Thymus (tissue), 11 donors: ENCODE results near the gene TOM1L2. TPM values are rescaled to one million over a fixed set of nuclear protein-coding genes. Genes with fewer than 3 reads are reported as not detected.
A peak's percentile ranks its signal among the peaks of the same experiment; 100 is the strongest.

ENCODE experiments used
- DNase-seq, 9 donors: peaks; one replicate each; pipeline ENCODE4 v3.0.0-alpha.2; 2013; ENCODE audit warnings: low spot score in 9 of 9, low read depth in 6 of 9, missing footprints in 1 of 9
- H3K27ac ChIP-seq, 2 donors: one replicate each; pipeline ENCODE4 v1.5.1; 2013; ENCODE audit warnings: control low read depth in 1 of 2, low read depth in 1 of 2, low read length in 1 of 2, mild to moderate bottlenecking in 1 of 2, moderate library complexity in 1 of 2
- H3K27me3 ChIP-seq, 2 donors: one replicate each; pipeline ENCODE4 v1.5.1; 2013; ENCODE audit warnings: low read length in 1 of 2; ENCODE audit not compliant: control insufficient read depth in 2 of 2, insufficient read depth in 1 of 2
- H3K36me3 ChIP-seq, 2 donors: one replicate each; pipeline ENCODE4 v1.5.1; 2013; ENCODE audit warnings: low read length in 1 of 2, mild to moderate bottlenecking in 1 of 2, moderate library complexity in 1 of 2; ENCODE audit not compliant: control insufficient read depth in 2 of 2, insufficient read depth in 2 of 2
- H3K4me1 ChIP-seq, 2 donors: one replicate each; pipeline ENCODE4 v1.5.1; 2013; ENCODE audit warnings: low read length in 2 of 2; ENCODE audit not compliant: control insufficient read depth in 2 of 2, insufficient read depth in 2 of 2
- H3K4me3 ChIP-seq, 2 donors: one replicate each; pipeline ENCODE4 v1.5.1; 2013; ENCODE audit warnings: low read length in 2 of 2, control low read depth in 1 of 2, mild to moderate bottlenecking in 1 of 2
- H3K9me3 ChIP-seq, 2 donors: one replicate each; pipeline ENCODE4 v1.5.1; 2013; ENCODE audit warnings: low read length in 1 of 2, mild to moderate bottlenecking in 1 of 2; ENCODE audit not compliant: control insufficient read depth in 2 of 2, insufficient read depth in 1 of 2
- WGBS: extraction: QIAGEN DNeasy Blood & Tissue Kit; methylation state at CpG from one replicate; pipeline ENCODE4 v1.1.7; 2013; 5-methylcytosine and 5-hydroxymethylcytosine counted together
- polyA plus RNA-seq: library from polyadenylated mRNA; stranded (reverse); fragments of 200-250 nt; gene quantifications from one replicate; pipeline ENCODE4 v1.2.3, GENCODE V29; 2013
- total RNA-seq: library from RNA; stranded (reverse); fragments of 120-200 nt; gene quantifications from one replicate; pipeline ENCODE4 v1.2.4, GENCODE V29; 2013
- donor health status: healthy.

The TOM1L2 gene
- total and polyA plus RNA-seq, 2 donors: 6.6 to 17.5 TPM

DNA sequence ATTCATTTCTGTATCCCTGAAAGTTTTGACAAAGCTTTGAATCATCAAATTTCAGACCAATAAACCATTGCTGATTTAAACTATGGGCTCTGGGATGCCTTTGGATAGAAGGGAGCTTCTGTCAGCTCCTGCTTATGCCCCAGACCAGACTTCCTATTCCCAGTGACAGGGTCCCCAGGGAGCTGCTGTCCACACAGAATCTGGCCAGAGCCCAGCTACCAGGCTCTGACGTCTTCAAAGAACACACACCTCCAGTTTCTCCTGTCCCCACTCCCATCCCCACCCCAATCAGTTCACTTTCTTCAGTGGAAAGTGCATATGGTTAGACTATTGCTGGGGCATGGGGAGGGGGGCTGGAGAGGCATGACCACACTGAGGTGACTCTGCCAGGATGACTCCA is 83.8 kb downstream of the TOM1L2 start:
- peaks cover 0 to 5% of the 10 kb centered on the region in 2 donors for H3K27me3 ChIP-seq
- no peak overlapping the region for H3K4me3 ChIP-seq
- DNase-seq: no peak
- no peak overlapping the region for H3K27ac ChIP-seq
- WGBS: 90% methylated on average over 1 of the region's 1 CpG
- no peaks in the 10 kb centered on the region for H3K9me3 ChIP-seq
- H3K36me3 ChIP-seq: peaks cover 6 to 22% of the 10 kb centered on the region in 2 donors
- peaks cover 37 to 45% of the 10 kb centered on the region in 2 donors for H3K4me1 ChIP-seq

DNA sequence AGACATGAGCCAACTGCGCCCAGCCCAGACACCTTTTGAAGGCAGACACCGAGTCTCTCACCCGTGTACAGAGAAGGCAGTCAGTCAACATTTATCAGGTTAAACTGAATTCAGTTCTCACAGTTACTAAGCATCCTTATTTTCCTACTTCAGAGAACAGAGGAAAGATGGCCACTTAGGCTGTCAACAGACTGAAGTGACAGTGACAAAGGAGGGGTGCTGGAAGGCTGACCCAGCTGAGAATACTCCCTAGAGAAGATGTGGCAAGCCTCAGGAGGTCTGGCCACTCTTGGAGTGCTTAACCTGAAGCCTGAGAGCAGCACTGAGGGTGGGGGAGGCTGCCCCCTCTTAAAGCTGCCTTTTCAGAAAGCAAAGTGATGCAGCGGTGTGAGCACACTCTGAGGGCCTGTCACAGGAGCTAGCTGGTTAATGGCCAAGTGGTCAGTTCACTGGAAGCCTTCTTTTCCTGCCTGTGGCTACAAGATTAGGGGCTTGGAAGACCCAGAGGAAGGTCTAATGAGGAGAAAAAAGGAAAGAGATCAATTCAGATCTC is 84.4 kb downstream of the TOM1L2 start:
- Histone ChIP-seq H3K27me3 (peaks cover 0 to 5% of the 10 kb centered on the region in 2 donors), H3K4me3 (no peak overlapping the region), H3K36me3 (peaks cover 4 to 19% of the 10 kb centered on the region in 2 donors), H3K4me1 (peaks cover 33 to 41% of the 10 kb centered on the region in 2 donors), H3K27ac (no peak overlapping the region), H3K9me3 (no peaks in the 10 kb centered on the region)
- no peak for DNase-seq
- 98% methylated on average over 4 of the region's 4 CpGs for WGBS

DNA sequence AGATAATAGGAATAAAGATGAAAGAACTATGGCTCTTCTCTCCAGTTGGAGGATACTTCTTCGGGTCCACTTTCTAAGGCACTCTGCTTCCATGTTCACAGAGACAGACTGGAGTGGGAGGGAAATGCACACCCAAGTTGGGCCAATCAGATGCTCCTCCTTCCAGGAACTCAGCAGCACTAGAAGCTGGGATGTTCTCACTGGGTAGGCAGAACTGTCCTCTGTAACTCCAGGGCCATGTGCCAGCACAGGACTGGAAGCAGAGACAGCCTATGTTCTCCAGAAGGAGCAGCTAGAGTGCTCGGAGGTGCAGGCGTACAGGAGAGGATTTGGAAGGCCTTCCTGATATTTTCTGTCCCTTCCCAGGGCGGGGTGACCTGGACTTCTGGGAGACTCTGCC is 85.5 kb downstream of the TOM1L2 start:
- no peak overlapping the region for H3K27ac ChIP-seq
- H3K4me1 ChIP-seq: peaks cover 24 to 30% of the 10 kb centered on the region in 2 donors
- H3K27me3 ChIP-seq: peaks cover 0 to 5% of the 10 kb centered on the region in 2 donors
- H3K9me3 ChIP-seq: no peaks in the 10 kb centered on the region
- no peak overlapping the region for H3K4me3 ChIP-seq
- peaks cover 11 to 23% of the 10 kb centered on the region in 2 donors for H3K36me3 ChIP-seq
- 98% methylated on average over 4 of the region's 4 CpGs for WGBS
- DNase-seq: no peak

DNA sequence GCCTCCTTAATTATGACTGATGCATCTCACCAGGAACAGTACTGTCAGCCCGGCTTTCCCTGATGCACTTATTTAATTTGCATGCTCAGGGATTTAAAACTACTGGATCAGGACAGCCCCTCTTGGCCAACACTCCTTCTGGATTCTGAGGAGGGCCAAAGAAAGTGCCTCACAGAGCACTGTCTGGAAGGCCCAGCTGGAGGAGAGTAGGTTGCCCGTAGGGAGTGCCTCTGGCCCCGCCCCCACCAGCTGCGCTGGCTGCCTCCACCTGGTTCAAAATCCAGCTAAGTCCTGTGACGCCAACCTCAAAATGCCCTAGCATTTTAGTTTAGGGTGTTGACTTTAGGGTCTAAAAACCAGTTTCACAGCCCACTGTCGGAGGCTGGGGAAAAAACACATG is 86.0 kb downstream of the TOM1L2 start:
- Histone ChIP-seq H3K4me1 (peaks cover 19 to 25% of the 10 kb centered on the region in 2 donors), H3K27ac (no peak overlapping the region), H3K36me3 (peaks cover 15 to 23% of the 10 kb centered on the region in 2 donors), H3K27me3 (peaks cover 0 to 5% of the 10 kb centered on the region in 2 donors), H3K4me3 (no peak overlapping the region), H3K9me3 (no peaks in the 10 kb centered on the region)
- peak in 8 of 9 donors; percentile 33 to 78 (median 55) for DNase-seq
- 60% methylated on average over 6 of the region's 6 CpGs for WGBS

DNA sequence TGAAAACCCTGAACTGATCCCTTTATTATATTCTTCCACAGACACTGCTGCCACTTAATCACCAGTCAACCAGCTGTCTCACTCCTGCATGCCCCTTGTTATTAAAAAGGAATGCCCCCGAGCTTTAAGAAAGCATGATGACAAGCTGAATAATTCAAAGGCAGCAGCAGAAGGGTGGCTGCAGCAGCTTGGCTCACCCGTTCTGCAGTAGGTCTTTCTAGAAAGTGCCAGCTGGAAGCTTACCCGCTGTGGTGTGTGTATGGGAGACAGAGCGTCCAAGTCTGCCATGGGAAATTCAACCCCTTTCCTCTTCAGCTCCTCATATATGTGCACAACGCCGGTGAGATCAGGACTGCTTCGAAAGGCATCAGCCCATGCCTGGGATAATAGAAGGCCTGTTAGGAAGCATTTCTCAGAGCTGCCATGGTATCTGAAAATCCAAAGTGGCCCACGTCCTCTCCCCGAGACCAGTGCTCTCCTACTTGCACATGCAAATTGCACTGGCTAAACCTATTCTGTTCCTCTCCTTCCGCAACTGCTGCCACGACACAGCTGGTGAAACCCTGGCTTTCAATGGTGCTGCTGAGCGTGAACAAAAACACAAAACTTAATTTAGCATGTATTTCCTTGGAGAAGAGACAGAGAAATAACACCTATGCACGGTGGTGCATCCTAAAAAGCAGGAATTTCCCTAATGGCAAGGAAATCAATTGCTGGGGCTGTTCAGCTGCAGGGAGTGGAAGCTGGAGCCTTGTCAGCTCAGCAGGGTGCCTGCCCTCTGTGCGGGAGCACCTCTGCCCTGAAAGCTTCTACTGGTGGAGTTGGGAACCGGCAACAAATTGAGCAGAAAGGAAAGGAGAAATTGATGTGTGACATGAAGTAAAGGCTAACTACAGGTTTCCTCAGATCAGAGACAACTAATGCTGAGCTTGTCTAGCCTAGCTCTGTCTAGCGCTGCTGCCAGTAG is 87.5 kb downstream of the TOM1L2 start:
- no peak for DNase-seq
- H3K9me3 ChIP-seq: no peaks in the 10 kb centered on the region
- H3K4me3 ChIP-seq: no peak overlapping the region
- WGBS: 97% methylated on average over 16 of the region's 16 CpGs
- peaks cover 25 to 28% of the 10 kb centered on the region in 2 donors for H3K36me3 ChIP-seq
- peaks cover 10 to 23% of the 10 kb centered on the region in 2 donors for H3K4me1 ChIP-seq
- H3K27me3 ChIP-seq: peaks cover 0 to 5% of the 10 kb centered on the region in 2 donors
- no peak overlapping the region for H3K27ac ChIP-seq

DNA sequence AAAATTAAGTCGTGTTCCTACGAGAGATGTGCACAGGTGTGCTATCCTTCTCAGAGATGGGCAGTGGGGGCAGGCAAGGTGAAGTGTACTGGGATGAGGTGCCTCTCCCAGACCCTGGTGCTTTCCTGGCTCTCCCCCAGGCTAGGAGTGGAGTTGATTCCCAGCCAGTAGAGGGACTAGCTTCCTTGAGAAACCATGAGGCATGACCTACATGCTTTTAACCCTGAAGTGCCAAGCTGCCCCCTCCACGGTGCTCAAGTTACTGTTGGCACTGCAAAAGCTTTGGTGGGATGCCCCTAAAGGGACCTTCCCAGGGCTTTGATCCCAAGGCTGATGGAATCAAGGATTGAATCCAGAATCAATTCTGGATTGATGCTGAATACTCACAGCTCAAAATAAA is 88.4 kb downstream of the TOM1L2 start:
- DNase-seq: no peak
- Histone ChIP-seq H3K27me3 (peaks cover 0 to under 1% of the 10 kb centered on the region in 2 donors), H3K4me3 (no peak overlapping the region), H3K36me3 (peaks cover 30 to 34% of the 10 kb centered on the region in 2 donors), H3K9me3 (no peaks in the 10 kb centered on the region), H3K4me1 (peaks cover 10 to 27% of the 10 kb centered on the region in 2 donors), H3K27ac (no peak overlapping the region)
- WGBS: 98% methylated on average over 3 of the region's 3 CpGs

DNA sequence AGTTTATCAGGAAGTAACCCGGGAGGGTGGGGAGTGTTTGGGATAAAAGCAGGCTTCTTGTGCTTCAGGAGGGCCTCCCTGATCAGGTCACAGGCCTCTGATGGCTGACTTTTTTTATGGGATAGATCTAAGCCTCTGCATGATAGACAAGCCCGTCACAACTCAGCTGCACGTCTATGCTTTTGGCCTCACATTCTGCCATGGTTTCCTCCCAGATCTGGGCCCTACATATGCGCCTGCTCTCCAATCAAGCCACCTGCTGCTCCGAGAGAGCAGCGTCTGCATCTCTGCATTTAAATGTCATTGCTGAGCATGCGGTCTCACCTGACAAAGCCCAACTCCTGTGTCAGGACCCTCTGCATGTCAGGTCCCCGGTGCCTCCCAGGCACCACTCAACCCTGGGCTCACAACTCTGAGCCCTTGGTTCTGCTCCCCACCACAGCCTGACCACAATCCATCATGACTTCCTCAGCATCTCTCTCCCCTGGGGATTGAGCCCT is 90.1 kb downstream of the TOM1L2 start:
- no peak for DNase-seq
- H3K36me3 ChIP-seq: peaks cover 46% of the 10 kb centered on the region in 2 donors
- no peaks in the 10 kb centered on the region for H3K9me3 ChIP-seq
- H3K27ac ChIP-seq: no peak overlapping the region
- H3K4me1 ChIP-seq: peaks cover 10 to 37% of the 10 kb centered on the region in 2 donors
- H3K4me3 ChIP-seq: no peak overlapping the region
- WGBS: 95% methylated on average over 8 of the region's 8 CpGs
- H3K27me3 ChIP-seq: no peaks in the 10 kb centered on the region

DNA sequence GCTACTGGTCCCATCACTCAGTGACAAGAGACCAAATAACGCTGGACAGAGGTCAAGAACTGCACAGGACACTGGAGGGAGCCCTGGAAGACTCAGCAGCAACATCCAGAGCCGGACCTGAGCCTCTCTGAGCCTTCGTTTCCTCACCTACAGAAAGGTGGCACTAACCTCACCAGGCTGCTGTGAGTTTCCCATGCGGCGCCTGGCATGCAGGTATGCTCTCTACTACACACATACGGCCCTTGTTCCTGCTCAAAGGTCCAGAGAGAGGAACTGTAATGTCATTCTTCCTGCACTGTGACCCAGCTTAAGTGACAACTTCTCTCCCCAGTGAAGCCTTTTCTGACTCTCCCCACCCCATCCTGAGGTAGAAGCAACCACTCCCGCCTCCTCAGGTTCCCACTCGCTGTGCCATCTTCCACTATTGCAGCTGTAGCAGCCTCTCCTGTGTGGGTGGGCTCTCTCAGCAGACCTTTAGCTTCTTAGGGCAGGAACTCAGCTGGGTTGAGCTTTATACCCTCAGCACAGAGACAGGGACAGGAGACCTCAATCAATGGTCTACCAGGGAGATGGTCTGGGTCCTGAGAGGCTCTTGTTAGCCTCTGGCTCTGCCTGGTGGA is 91.5 kb downstream of the TOM1L2 start:
- H3K27me3 ChIP-seq: no peaks in the 10 kb centered on the region
- no peaks in the 10 kb centered on the region for H3K9me3 ChIP-seq
- H3K4me3 ChIP-seq: no peak overlapping the region
- peaks cover 51 to 55% of the 10 kb centered on the region in 2 donors for H3K36me3 ChIP-seq
- DNase-seq: no peak
- H3K4me1 ChIP-seq: peaks cover 0 to 36% of the 10 kb centered on the region in 2 donors
- 98% methylated on average over 8 of the region's 8 CpGs for whole genome bisulfite sequencing
- H3K27ac ChIP-seq: no peak overlapping the region
